MCF 10A (cell line): Measurements from ENCODE around the gene FBXL5. TPM values are rescaled to one million over a fixed set of nuclear protein-coding genes. Genes with fewer than 3 reads are reported as not detected.

ENCODE experiments used
- BruUV-seq: library from RNA; stranded (reverse); fragments of 400-500 nt; replicated peaks from 2 replicates; lab custom pipeline; 2021; lab: Mats Ljungman, UMichigan
- CTCF ChIA-PET: fragments of 300-600 bp; sonication (Branson Sonifier 250); formaldehyde crosslinking; extraction: SDS; loops from one replicate; lab custom pipeline; 2021; ENCODE audit warnings: antibody characterized with exemption, inconsistent platforms; lab: Yijun Ruan, JAX
- POLR2A ChIA-PET: fragments of 300-600, 350-650 bp; sonication (Branson Sonifier 250); formaldehyde crosslinking; extraction: SDS; loops from one replicate; lab custom pipeline; 2020; ENCODE audit warnings: antibody characterized with exemption, inconsistent platforms; lab: Yijun Ruan, JAX
- DNase-seq: peaks from one replicate; pipeline ENCODE4 v3.0.0-alpha.2; 2018; ENCODE audit not compliant: unreplicated experiment
- H3K27ac Mint-ChIP-seq: one replicate; pipeline ENCODE4 v1.8.0; 2022; ENCODE audit warnings: mild to moderate bottlenecking, low read depth, mixed read lengths; ENCODE audit not compliant: unreplicated experiment
- H3K27me3 Mint-ChIP-seq: one replicate; pipeline ENCODE4 v1.8.0; 2022; ENCODE audit warnings: mixed read lengths; ENCODE audit not compliant: insufficient read depth, unreplicated experiment
- H3K36me3 Mint-ChIP-seq: one replicate; pipeline ENCODE4 v1.8.0; 2022; ENCODE audit warnings: mild to moderate bottlenecking, moderate library complexity, mixed read lengths; ENCODE audit not compliant: insufficient read depth, unreplicated experiment
- H3K4me1 Mint-ChIP-seq: one replicate; pipeline ENCODE4 v1.8.0; 2022; ENCODE audit warnings: mixed read lengths; ENCODE audit not compliant: insufficient read depth, unreplicated experiment
- H3K4me3 Mint-ChIP-seq: one replicate; pipeline ENCODE4 v1.8.0; 2022; ENCODE audit warnings: mild to moderate bottlenecking, moderate library complexity, mixed read lengths; ENCODE audit not compliant: unreplicated experiment
- H3K9me3 Mint-ChIP-seq: one replicate; pipeline ENCODE4 v1.8.0; 2022; ENCODE audit warnings: mixed read lengths; ENCODE audit not compliant: unreplicated experiment
- CTCF ChIP-seq: fragments of 200-600 bp; IDR thresholded peaks from one replicate; pipeline ENCODE4 v1.8.0; 2022; ENCODE audit warnings: antibody characterized with exemption, mild to moderate bottlenecking; ENCODE audit not compliant: unreplicated experiment
- intact Hi-C: fragments of 100-400 bp; cut with micrococcal nuclease; formaldehyde crosslinking; loops from 2 replicates; pipeline ENCODE4 v1.14.1; 2022
- total RNA-seq: library from RNA; stranded (reverse); gene quantifications from 2 replicates; pipeline ENCODE4 v1.2.3, GENCODE V29; 2022

Gene FBXL5
- total RNA-seq, 1 experiment from 2014 or later: 96.8 TPM

- peaks cover 57% of the 10 kb centered on the region for H3K36me3 Mint-ChIP-seq
- H3K27ac Mint-ChIP-seq: no peak overlapping the region
- DNase-seq: no peak
- no peaks in the 10 kb centered on the region for H3K9me3 Mint-ChIP-seq
- intact Hi-C loops: no loop called here
- no peaks in the 10 kb centered on the region for H3K27me3 Mint-ChIP-seq
- ChIA-PET POLR2A (interaction anchor here (1.2 kb wide), 1 partner anchor 14 kb away, joined by 3 read pairs; no protein-coding TSS in a partner anchor), CTCF (interaction anchor here (1.6 kb wide), 1 partner anchor 126 kb away, joined by 7 read pairs; no protein-coding TSS in a partner anchor)
- no peak overlapping the region for H3K4me3 Mint-ChIP-seq
- TF ChIP-seq CTCF: no peak
- peaks cover 5% of the 10 kb centered on the region for H3K4me1 Mint-ChIP-seq
- no TSS peak for BruUV-seq
Measured at GRCh38 chr4:15605537-15605936, 49.6 kb downstream of the FBXL5 start.

- Mint-ChIP-seq H3K9me3 (no peaks in the 10 kb centered on the region), H3K27me3 (no peaks in the 10 kb centered on the region), H3K4me3 (no peak overlapping the region), H3K36me3 (peaks cover 76% of the 10 kb centered on the region), H3K27ac (no peak overlapping the region), H3K4me1 (no peaks in the 10 kb centered on the region)
- CTCF ChIA-PET: no interaction called here
- no TSS peak for BruUV-seq
- intact Hi-C loops: no loop called here
- TF ChIP-seq CTCF: no peak
- peak; percentile 3 for DNase-seq
- POLR2A ChIA-PET: no interaction called here
Measured at GRCh38 chr4:15601862-15602261, 53.3 kb downstream of the FBXL5 start.

- H3K4me3 Mint-ChIP-seq: no peak overlapping the region
- H3K27me3 Mint-ChIP-seq: no peaks in the 10 kb centered on the region
- DNase-seq: no peak
- H3K9me3 Mint-ChIP-seq: no peaks in the 10 kb centered on the region
- H3K27ac Mint-ChIP-seq: no peak overlapping the region
- ChIA-PET POLR2A (no interaction called here), CTCF (interaction anchor here (0.7 kb wide), 1 partner anchor 1086 kb away, joined by 3 read pairs; no protein-coding TSS in a partner anchor)
- intact Hi-C loops: no loop called here
- no peak for TF ChIP-seq CTCF
- H3K4me1 Mint-ChIP-seq: no peaks in the 10 kb centered on the region
- H3K36me3 Mint-ChIP-seq: peaks cover 76% of the 10 kb centered on the region
- no TSS peak for BruUV-seq
Measured at GRCh38 chr4:15600176-15600575, 55.0 kb downstream of the FBXL5 start.

GRCh38 chr4:15598644-15599043, 56.5 kb downstream of the FBXL5 start:
- TF ChIP-seq CTCF: no peak
- POLR2A ChIA-PET: interaction anchor here (0.5 to 1.4 kb wide), 5 partner anchors 11 to 119 kb away, joined by 3 to 4 read pairs (median 3); no protein-coding TSS in a partner anchor
- BruUV-seq: no TSS peak
- peak; percentile 17 for DNase-seq
- Mint-ChIP-seq H3K4me3 (no peak overlapping the region), H3K9me3 (no peaks in the 10 kb centered on the region), H3K27ac (no peak overlapping the region), H3K4me1 (no peaks in the 10 kb centered on the region), H3K27me3 (no peaks in the 10 kb centered on the region), H3K36me3 (peaks cover 65% of the 10 kb centered on the region)
- CTCF ChIA-PET: interaction anchor here (1.4 kb wide), 1 partner anchor 51 kb away, joined by 3 read pairs; no protein-coding TSS in a partner anchor
- intact Hi-C loops: no loop called here
